Loucy (cell line): ENCODE data around the gene WDR17.

ENCODE experiments used
- H2AFZ ChIP-seq: fragments of 200-600 bp; sonication (generic); 2 replicates; pipeline ENCODE4 v1.6.0; 2016; ENCODE audit warnings: antibody characterized with exemption, mild to moderate bottlenecking, low read length, moderate library complexity
- H3F3A ChIP-seq: fragments of 200-600 bp; 2 replicates; pipeline ENCODE4 v1.6.0; 2016; ENCODE audit warnings: antibody characterized with exemption, low read depth, mild to moderate bottlenecking
- H3K27me3 ChIP-seq: fragments of 200-600 bp; sonication (generic); 2 replicates; pipeline ENCODE4 v1.6.1; 2014; ENCODE audit warnings: low read length, mild to moderate bottlenecking; ENCODE audit not compliant: insufficient read depth, poor library complexity, severe bottlenecking
- H3K36me3 ChIP-seq: fragments of 200-600 bp; sonication (generic); 2 replicates; pipeline ENCODE4 v1.6.1; 2016; ENCODE audit warnings: low read length; ENCODE audit not compliant: insufficient read depth
- H3K4me1 ChIP-seq: fragments of 200-600 bp; sonication (generic); 2 replicates; pipeline ENCODE4 v1.5.1; 2014; ENCODE audit warnings: low read length, mild to moderate bottlenecking; ENCODE audit not compliant: insufficient read depth, poor library complexity, severe bottlenecking
- H3K4me2 ChIP-seq: fragments of 200-600 bp; sonication (generic); 2 replicates; pipeline ENCODE4 v1.6.0; 2014; ENCODE audit warnings: antibody characterized with exemption, low read length, low read depth, mild to moderate bottlenecking; ENCODE audit not compliant: poor library complexity, severe bottlenecking
- H3K4me3 ChIP-seq: fragments of 200-600 bp; sonication (generic); 2 replicates; pipeline ENCODE4 v1.5.1; 2014; ENCODE audit warnings: low read length, mild to moderate bottlenecking, mixed read lengths; ENCODE audit not compliant: poor library complexity, severe bottlenecking
- H3K79me2 ChIP-seq: fragments of 200-600 bp; sonication (generic); 2 replicates; pipeline ENCODE4 v1.6.1; 2014; ENCODE audit warnings: low read length; ENCODE audit not compliant: insufficient read depth
- H3K9ac ChIP-seq: fragments of 200-600 bp; sonication (generic); 2 replicates; pipeline ENCODE4 v1.6.0; 2014; ENCODE audit warnings: mild to moderate bottlenecking, low read depth, low read length, moderate library complexity; ENCODE audit not compliant: poor library complexity, severe bottlenecking
- H3K9me2 ChIP-seq: fragments of 200-600 bp; sonication (generic); replicated peaks from 2 replicates; pipeline ENCODE4 v1.6.1; 2016; ENCODE audit warnings: low read depth, low read length, mixed read lengths
- H3K9me3 ChIP-seq: fragments of 200-600 bp; sonication (generic); 2 replicates; pipeline ENCODE4 v1.6.1; 2014; ENCODE audit warnings: mild to moderate bottlenecking, antibody characterized with exemption, low read length, low read depth; ENCODE audit not compliant: insufficient read depth
- H4K20me1 ChIP-seq: fragments of 200-600 bp; sonication (generic); 2 replicates; pipeline ENCODE4 v1.6.0; 2014; ENCODE audit warnings: antibody characterized with exemption, low read length, mild to moderate bottlenecking; ENCODE audit not compliant: insufficient read depth, poor library complexity, severe bottlenecking
- EZH2phosphoT487 ChIP-seq: fragments of 200-600 bp; IDR thresholded peaks from 2 replicates; pipeline ENCODE4 v1.6.1; 2018; ENCODE audit warnings: antibody characterized with exemption, mild to moderate bottlenecking, moderate library complexity, borderline replicate concordance
- TF ChIP-seq, protein P1 (sequence below): fragments of 200-600 bp; sonication (generic); conservative IDR thresholded peaks from 2 replicates; pipeline ENCODE4 v1.5.1; 2014; ENCODE audit warnings: mild to moderate bottlenecking, antibody characterized with exemption, low read length

WDR17 gene

DNA sequence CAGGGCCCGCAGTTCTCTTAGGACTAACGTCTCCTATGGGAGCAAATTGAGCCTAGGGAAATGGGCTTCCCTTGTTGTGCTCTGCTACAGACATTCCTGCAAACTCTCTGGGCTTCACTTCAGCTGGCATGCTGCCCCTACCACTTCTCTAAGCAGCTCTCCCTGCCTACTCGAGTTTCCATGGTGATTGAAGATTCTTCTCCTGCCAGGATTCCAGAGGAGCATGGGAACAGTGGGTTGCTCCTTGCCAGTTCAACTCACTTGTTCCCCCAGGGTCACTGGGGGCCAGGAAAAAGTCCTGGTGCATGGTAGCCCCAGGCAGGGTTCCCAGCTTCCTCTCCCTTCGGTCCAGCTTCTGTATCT lies 21.1 kb upstream of the WDR17 start:
- H3K4me2 ChIP-seq = no peak overlapping the region
- H3K9ac ChIP-seq = no peak overlapping the region
- no peaks in the 10 kb centered on the region for H3K79me2 ChIP-seq
- no peaks in the 10 kb centered on the region for H4K20me1 ChIP-seq
- no peaks in the 10 kb centered on the region for H3K27me3 ChIP-seq
- no peak overlapping the region for H2AFZ ChIP-seq
- H3K9me3 ChIP-seq = no peaks in the 10 kb centered on the region
- H3F3A ChIP-seq = no peaks in the 10 kb centered on the region
- H3K4me1 ChIP-seq = no peaks in the 10 kb centered on the region
- H3K4me3 ChIP-seq = no peak overlapping the region
- H3K9me2 ChIP-seq = no peaks in the 10 kb centered on the region
- no peaks in the 10 kb centered on the region for H3K36me3 ChIP-seq
- TF ChIP-seq, protein P1, sequence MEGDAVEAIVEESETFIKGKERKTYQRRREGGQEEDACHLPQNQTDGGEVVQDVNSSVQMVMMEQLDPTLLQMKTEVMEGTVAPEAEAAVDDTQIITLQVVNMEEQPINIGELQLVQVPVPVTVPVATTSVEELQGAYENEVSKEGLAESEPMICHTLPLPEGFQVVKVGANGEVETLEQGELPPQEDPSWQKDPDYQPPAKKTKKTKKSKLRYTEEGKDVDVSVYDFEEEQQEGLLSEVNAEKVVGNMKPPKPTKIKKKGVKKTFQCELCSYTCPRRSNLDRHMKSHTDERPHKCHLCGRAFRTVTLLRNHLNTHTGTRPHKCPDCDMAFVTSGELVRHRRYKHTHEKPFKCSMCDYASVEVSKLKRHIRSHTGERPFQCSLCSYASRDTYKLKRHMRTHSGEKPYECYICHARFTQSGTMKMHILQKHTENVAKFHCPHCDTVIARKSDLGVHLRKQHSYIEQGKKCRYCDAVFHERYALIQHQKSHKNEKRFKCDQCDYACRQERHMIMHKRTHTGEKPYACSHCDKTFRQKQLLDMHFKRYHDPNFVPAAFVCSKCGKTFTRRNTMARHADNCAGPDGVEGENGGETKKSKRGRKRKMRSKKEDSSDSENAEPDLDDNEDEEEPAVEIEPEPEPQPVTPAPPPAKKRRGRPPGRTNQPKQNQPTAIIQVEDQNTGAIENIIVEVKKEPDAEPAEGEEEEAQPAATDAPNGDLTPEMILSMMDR = no peak
- no peak for TF ChIP-seq EZH2phosphoT487

DNA sequence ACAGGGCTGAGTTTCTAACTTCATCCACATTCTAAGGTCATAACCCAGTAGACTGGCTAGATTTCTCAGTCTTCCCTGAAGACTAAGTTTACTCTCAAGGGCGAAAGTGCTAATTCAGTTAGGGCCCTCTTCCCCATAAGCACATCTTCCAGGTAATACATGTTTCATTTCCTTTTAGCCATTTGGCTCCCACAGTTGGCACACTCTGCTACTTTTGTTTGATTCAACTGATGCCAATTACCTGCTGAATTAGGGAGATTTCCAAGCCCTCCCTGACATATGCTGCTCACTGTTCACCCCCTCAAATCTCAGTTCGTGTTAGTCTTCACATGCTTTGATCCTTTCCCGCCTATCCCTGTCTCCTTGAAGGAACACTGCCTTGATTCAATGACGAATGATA lies 17.0 kb upstream of the WDR17 start:
- no peaks in the 10 kb centered on the region for H3F3A ChIP-seq
- H3K4me3 ChIP-seq = no peak overlapping the region
- no peaks in the 10 kb centered on the region for H3K79me2 ChIP-seq
- H2AFZ ChIP-seq = no peak overlapping the region
- no peaks in the 10 kb centered on the region for H3K9me3 ChIP-seq
- no peaks in the 10 kb centered on the region for H3K36me3 ChIP-seq
- no peaks in the 10 kb centered on the region for H3K4me1 ChIP-seq
- H4K20me1 ChIP-seq = no peaks in the 10 kb centered on the region
- H3K9me2 ChIP-seq = no peaks in the 10 kb centered on the region
- no peak for TF ChIP-seq EZH2phosphoT487
- TF ChIP-seq, protein P1 = no peak
- H3K27me3 ChIP-seq = no peaks in the 10 kb centered on the region
- no peak overlapping the region for H3K9ac ChIP-seq
- H3K4me2 ChIP-seq = no peak overlapping the region

DNA sequence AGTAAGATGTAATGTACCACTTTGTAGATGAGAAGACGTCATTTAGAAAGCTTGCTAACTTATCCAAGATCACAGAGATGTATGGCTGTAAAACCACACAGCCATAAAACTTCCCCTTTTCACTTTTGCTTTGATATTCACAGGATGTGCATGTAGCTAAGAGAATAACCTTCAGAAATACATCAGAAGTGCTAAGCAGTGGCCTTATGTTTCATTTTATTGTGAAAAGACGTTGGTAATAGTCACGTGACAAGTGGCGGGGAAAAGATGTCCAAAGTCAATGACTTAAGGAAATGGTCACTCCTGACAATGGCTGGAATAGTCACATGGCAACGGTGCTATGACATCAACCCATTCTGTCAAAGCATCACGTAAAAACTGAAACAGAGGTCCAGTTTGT lies 12.9 kb upstream of the WDR17 start:
- Histone ChIP-seq H3K36me3 (no peaks in the 10 kb centered on the region), H3K9me2 (no peaks in the 10 kb centered on the region), H4K20me1 (no peaks in the 10 kb centered on the region), H3K9ac (no peak overlapping the region), H3K4me3 (no peak overlapping the region), H3K9me3 (no peaks in the 10 kb centered on the region), H3F3A (no peaks in the 10 kb centered on the region), H3K4me2 (no peak overlapping the region), H3K27me3 (no peaks in the 10 kb centered on the region), H2AFZ (no peak overlapping the region), H3K79me2 (no peaks in the 10 kb centered on the region), H3K4me1 (no peaks in the 10 kb centered on the region)
- no peak for TF ChIP-seq EZH2phosphoT487
- TF ChIP-seq, protein P1 = no peak
